IPS DF 19.7 (cell line): Measurements from ENCODE around the gene PIGA.

ENCODE experiments used
- DNase-seq: peaks from one replicate; pipeline ENCODE4 v3.0.0-alpha.2; 2013; ENCODE audit warnings: low read depth, low spot score

The PIGA gene, protein sequence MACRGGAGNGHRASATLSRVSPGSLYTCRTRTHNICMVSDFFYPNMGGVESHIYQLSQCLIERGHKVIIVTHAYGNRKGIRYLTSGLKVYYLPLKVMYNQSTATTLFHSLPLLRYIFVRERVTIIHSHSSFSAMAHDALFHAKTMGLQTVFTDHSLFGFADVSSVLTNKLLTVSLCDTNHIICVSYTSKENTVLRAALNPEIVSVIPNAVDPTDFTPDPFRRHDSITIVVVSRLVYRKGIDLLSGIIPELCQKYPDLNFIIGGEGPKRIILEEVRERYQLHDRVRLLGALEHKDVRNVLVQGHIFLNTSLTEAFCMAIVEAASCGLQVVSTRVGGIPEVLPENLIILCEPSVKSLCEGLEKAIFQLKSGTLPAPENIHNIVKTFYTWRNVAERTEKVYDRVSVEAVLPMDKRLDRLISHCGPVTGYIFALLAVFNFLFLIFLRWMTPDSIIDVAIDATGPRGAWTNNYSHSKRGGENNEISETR

DNA sequence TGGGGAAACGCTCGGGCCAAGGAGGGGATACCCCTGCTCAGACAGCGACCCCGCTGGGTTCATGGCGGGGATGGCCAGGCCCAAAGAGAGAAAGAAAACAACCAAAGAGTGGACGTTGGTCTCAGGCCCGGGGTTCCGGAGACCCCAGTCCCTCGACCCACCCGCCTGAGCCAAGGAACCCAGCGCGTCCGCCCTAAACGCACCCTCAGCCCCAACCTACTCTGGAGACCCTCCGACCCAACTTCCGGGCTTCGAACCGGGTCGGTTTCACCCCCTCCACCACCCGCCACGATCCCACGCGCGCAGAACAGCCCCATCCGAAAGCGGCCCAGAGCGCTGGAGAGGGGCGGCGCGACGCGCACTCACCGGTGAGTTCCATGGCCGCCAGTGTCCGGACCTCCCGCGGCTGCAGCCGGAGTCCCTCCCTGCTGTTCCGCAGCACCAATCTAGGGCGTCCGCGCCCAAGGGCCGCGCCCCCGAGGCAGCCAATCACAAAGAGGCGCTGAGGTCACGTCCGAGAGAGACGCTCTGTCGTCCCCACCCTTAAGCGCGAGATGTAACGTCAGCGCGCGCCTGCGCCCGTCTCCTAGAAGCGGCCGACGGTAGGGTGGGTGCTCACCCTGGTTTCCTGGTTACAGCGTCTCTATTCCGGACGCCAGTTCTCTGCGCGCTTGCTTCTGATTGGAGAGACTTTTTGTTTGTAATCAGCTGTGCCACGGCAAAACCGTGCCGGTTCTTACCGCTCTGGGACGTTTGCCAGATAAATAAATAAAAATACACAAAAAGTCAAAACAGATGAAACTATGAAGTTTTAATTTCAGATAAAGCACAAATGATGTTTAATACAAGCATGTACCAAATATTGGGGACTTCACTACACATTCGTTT lies at the start of gene PIGA:
Gene PIGA, minus strand, starts transcription at position 389 of the 888 bp plus-strand sequence. CDS start 3,593 bp downstream, outside the sequence.
- DNase-seq = peak; percentile 64

DNA sequence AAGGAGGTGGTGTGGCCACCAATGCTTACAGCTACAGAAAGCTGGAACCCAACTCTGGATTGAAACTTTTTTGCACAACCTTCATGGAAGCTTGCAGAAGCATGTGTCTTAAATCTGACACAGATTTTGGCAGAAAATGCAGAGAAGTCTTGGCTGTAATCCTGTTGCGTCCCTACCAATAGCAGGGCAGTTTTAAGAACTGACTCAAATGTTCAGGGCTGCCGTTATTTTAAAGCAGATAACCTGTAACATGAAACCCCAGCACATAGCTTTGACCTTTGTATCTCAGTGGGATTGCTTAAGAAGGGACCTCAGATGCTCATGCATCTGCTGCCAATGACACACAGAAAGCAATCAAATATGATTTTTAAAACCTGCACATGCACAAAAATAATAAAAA lies 49.0 kb upstream of the PIGA start, which contains the start of gene VEGFD:
Gene VEGFD, minus strand, starts transcription at position 110 of the 400 bp plus-strand sequence. CDS start 467 bp downstream, outside the sequence.
- no peak for DNase-seq

DNA sequence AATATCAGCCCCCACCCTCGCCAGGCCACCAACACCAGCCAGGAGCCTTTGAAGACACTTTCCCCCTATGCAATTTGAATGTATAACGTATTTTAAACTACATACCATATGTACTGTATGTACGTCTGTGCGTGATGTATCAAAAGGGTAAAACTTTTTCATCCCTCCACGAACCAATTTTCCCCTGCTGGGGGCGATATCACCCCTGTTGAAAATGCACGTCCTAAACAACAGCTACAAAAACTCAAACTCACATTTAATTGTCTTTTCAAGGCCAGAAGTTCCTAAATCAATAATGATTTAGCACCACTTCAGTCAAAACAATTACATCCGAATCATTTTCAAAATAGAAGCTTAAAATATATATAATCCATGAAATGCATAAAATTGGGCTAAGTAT lies 47.5 kb upstream of the PIGA start:
- no peak for DNase-seq

- DNase-seq = no peak
Measured at GRCh38 chrX:15376956-15377355, 41.6 kb upstream of the PIGA start.

GRCh38 chrX:15373976-15374375 lies 38.7 kb upstream of the PIGA start:
- DNase-seq = no peak

- DNase-seq = no peak
Measured at GRCh38 chrX:15366506-15367352, 31.4 kb upstream of the PIGA start.

DNA sequence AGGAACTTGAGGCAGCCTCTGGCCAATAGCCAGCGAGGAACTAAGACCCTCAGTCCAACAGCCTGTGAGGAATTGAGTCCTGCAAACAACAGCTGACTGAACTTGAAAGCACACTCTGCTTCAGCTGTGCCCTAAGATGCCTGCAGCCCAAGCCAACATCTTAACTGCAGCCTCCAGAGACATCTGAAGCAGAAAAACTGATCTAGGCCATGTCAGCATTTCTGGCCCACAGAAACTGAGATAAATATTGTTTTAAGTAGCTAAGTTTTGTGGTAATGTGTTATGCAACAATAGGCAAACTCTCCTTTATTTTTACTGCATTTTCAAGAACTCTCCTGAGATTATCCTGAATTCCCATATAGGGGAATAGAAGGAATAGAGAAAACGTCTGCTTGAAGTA lies 24.4 kb upstream of the PIGA start:
- no peak for DNase-seq

DNA sequence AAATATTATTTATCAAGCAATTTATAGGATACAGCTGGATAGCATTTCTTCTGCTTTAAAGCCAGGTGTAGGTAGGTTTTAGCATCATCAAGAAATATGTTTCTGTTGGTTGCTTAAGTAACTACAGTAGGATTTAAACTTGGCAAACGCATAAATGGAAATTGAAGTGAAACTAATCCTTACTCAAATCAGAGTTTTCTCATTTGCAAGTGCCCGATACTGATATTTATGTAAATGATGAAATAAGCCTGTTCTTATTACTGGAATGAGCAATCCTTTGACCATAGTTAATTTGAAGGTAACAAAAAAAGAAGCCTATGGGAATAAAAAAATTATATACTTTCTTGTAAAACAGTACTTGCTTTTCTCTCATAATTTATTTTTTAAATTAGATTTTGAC lies 23.2 kb upstream of the PIGA start:
- DNase-seq = no peak

- no peak for DNase-seq
Measured at GRCh38 chrX:15356444-15356843, 21.1 kb upstream of the PIGA start.

- no peak for DNase-seq
Measured at GRCh38 chrX:15350329-15350996, 15.1 kb upstream of the PIGA start.

GRCh38 chrX:15349046-15349445 lies 13.7 kb upstream of the PIGA start:
- DNase-seq = no peak

DNA sequence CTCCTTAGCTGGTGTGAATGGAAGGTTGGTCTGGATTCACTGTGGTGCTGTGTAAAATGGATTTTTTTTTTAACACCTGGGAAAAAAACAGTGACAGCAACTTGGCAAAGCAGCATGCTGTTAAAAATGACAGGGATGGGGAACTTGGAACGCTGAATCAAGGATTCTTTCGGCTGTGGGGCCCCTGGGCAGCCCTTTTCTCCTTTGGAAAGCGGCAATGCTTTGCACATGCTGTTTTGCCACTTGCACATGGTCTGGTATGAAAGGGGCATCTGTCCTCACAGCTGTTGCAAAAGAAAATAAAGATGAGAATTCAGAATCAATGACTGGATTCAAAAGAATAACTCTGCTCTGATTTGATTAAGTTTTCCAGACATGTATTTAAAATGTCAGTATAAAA lies 10.7 kb upstream of the PIGA start:
- DNase-seq = no peak

DNA sequence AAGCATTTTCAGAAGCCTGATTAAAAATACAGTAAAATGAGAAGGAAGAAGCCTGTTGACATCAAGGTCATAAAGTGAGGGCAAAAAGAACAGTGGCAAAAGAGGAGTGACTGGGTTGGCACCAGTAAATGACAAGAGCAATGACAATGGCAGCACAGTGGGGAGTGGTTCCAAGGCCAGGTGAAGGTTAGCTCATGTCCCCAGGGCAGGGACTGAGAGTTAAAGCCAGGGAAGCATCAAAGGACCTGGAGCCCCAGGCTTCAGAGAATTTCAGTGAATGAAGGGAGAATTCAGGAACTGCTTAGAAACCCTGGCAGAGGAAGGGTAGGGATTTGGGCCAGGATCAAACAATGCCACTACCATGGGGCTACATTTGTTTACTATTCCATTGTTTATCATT lies 8.8 kb upstream of the PIGA start:
- DNase-seq = no peak

- DNase-seq = no peak
Measured at GRCh38 chrX:15343075-15343476, 7.8 kb upstream of the PIGA start.

GRCh38 chrX:15340867-15341266 lies 5.5 kb upstream of the PIGA start:
- no peak for DNase-seq

GRCh38 chrX:15336023-15336413 lies 695 bp upstream of the PIGA start:
- no peak for DNase-seq

- DNase-seq = no peak
Measured at GRCh38 chrX:15334561-15334960, 762 bp downstream of the PIGA start.

GRCh38 chrX:15328821-15329220 lies 6.5 kb downstream of the PIGA start:
- no peak for DNase-seq

GRCh38 chrX:15328131-15328530 lies 7.2 kb downstream of the PIGA start:
- no peak for DNase-seq

DNA sequence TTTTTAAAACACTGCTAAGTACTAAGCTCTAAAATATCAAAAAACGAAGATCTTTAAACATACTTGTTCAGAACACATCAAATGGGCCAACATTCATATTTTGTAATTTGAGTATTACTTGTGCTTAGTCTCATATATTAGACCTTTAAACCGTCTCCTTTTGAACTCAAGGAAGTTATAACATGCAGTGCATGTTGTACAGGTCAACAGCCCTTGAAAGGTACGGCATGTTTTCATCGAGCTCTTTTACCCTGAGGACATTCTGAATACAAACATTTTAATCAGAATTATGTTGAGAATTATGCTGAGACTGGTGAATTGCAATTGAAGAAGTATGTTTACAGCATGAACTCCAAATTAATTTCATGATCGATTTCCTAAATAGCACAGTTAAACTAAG lies 12.9 kb downstream of the PIGA start:
- DNase-seq = no peak

GRCh38 chrX:15322072-15322471 lies 13.3 kb downstream of the PIGA start:
- DNase-seq = no peak
